ENCODE results near the gene RPTOR. TPM values are rescaled to one million over a fixed set of nuclear protein-coding genes. Genes with fewer than 3 reads are reported as not detected.

Gene RPTOR
- polyA plus RNA-seq, 1 of the 3 experiments (the other 2 are of a cell fraction): 14.9 TPM

- no peaks in the 10 kb centered on the region for H3K79me2 ChIP-seq (ENCODE audit: insufficient read depth)
- no peak overlapping the region for H2AFZ ChIP-seq (ENCODE audit: low read depth)
- H3K27me3 ChIP-seq (ENCODE audit: insufficient read depth): no peaks in the 10 kb centered on the region
- H3F3A ChIP-seq (replicated peaks; ENCODE audit: insufficient read depth): no peaks in the 10 kb centered on the region
- no peaks in the 10 kb centered on the region for H3K9me3 ChIP-seq
- no peaks in the 10 kb centered on the region for H4K20me1 ChIP-seq (ENCODE audit: insufficient read depth)
- DNase-seq: peak; percentile 27
- ChIA-PET CTCF (no interaction called here), POLR2A (no interaction called here)
- H3K4me3 ChIP-seq (ENCODE audit: low read depth in 2 of 2, low read length in 1 of 2): no peak overlapping the region
- no peak overlapping the region for H3K4me2 ChIP-seq
- no peak overlapping the region for H3K27ac ChIP-seq (ENCODE audit: low read depth in 2 of 2, low read length in 1 of 2)
- TF ChIP-seq YY1 (IDR thresholded peaks at IDR 0.05; ENCODE audit: low read depth): no peak
- H3K9me2 ChIP-seq: no peaks in the 10 kb centered on the region
- 98% methylated on average over 12 of the region's 16 CpGs for WGBS (ENCODE audit: low lambda C conversion rate)
- peaks cover 3 to 27% of the 10 kb centered on the region in 2 experiments for H3K36me3 ChIP-seq (replicated peaks in 1 of 2; ENCODE audit: control insufficient read depth in 1 of 2, insufficient read depth in 2 of 2, low read length in 1 of 2)
- no peak overlapping the region for H3K9ac ChIP-seq
- H3K4me1 ChIP-seq (ENCODE audit: control insufficient read depth in 1 of 2, insufficient read depth in 2 of 2, low read depth in 1 of 2, low read length in 1 of 2): no peaks in the 10 kb centered on the region
These were observed 407.7 kb downstream of the RPTOR start for GRCh38 chr17:80952291-80952690.

GRCh38 chr17:80953471-80954315 lies 409.1 kb downstream of the RPTOR start:
- DNase-seq: no peak
- WGBS (ENCODE audit: low lambda C conversion rate): 97% methylated on average over 17 of the region's 22 CpGs
- no peaks in the 10 kb centered on the region for H3K9me3 ChIP-seq
- H2AFZ ChIP-seq (ENCODE audit: low read depth): no peak overlapping the region
- H3K9ac ChIP-seq: no peak overlapping the region
- ChIA-PET CTCF (no interaction called here), POLR2A (no interaction called here)
- H3K9me2 ChIP-seq: no peaks in the 10 kb centered on the region
- no peak overlapping the region for H3K27ac ChIP-seq (ENCODE audit: low read depth in 2 of 2, low read length in 1 of 2)
- no peaks in the 10 kb centered on the region for H3K79me2 ChIP-seq (ENCODE audit: insufficient read depth)
- H3K27me3 ChIP-seq (ENCODE audit: insufficient read depth): no peaks in the 10 kb centered on the region
- H3K4me2 ChIP-seq: no peak overlapping the region
- H4K20me1 ChIP-seq (ENCODE audit: insufficient read depth): no peaks in the 10 kb centered on the region
- peaks cover 3 to 18% of the 10 kb centered on the region in 2 experiments for H3K36me3 ChIP-seq (replicated peaks in 1 of 2; ENCODE audit: control insufficient read depth in 1 of 2, insufficient read depth in 2 of 2, low read length in 1 of 2)
- H3K4me1 ChIP-seq (ENCODE audit: control insufficient read depth in 1 of 2, insufficient read depth in 2 of 2, low read depth in 1 of 2, low read length in 1 of 2): peaks cover 0 to 7% of the 10 kb centered on the region in 2 experiments; a peak in 1 of 4 replicates
- no peaks in the 10 kb centered on the region for H3F3A ChIP-seq (replicated peaks; ENCODE audit: insufficient read depth)
- TF ChIP-seq JUND (IDR thresholded peaks at IDR 0.05) (no peak), TCF12 (IDR thresholded peaks at IDR 0.05) (no peak), MXI1 (IDR thresholded peaks at IDR 0.05; ENCODE audit: low read depth, low read length) (no peak), FOXM1 (IDR thresholded peaks at IDR 0.05; ENCODE audit: low read depth) (no peak), NFIC (IDR thresholded peaks at IDR 0.05; ENCODE audit: borderline replicate concordance) (no peak), EP300 (IDR thresholded peaks at IDR 0.05; ENCODE audit: borderline replicate concordance in 1 of 2, low read depth in 1 of 2, low read length in 1 of 2) (no peak), POLR2AphosphoS5 (IDR thresholded peaks at IDR 0.05; ENCODE audit: low read depth, low read length) (no peak), GATA2 (CRISPR knock-in tag; IDR thresholded peaks at IDR 0.05) (no peak)
- TF ChIP-seq, protein P1, sequence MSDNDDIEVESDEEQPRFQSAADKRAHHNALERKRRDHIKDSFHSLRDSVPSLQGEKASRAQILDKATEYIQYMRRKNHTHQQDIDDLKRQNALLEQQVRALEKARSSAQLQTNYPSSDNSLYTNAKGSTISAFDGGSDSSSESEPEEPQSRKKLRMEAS (IDR thresholded peaks at IDR 0.05; ENCODE audit: low read depth): no peak
- no peak overlapping the region for H3K4me3 ChIP-seq (ENCODE audit: low read depth in 2 of 2, low read length in 1 of 2)

DNA sequence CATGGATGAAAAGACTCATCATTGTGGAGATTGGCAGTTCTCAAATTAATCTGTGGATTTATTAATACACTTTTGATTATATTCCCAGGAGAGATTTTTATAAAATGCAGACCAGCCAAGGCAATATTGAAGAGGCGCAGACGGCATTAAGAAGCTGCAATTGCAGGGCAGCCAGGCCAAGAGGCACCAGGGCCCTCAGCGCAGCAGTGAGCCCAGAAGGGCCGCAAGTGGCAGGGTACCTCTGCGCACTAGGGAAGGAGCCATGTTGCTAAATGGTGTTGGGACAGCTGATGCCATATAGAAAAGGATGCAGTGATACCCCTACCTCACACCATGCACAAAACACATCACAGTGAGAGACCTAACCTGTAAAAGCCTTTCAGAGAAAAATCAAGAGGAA lies 410.4 kb downstream of the RPTOR start:
- Histone ChIP-seq H2AFZ (ENCODE audit: low read depth) (no peak overlapping the region), H3F3A (replicated peaks; ENCODE audit: insufficient read depth) (no peaks in the 10 kb centered on the region), H3K27ac (ENCODE audit: low read depth in 2 of 2, low read length in 1 of 2) (no peak overlapping the region), H4K20me1 (ENCODE audit: insufficient read depth) (no peaks in the 10 kb centered on the region), H3K79me2 (ENCODE audit: insufficient read depth) (no peaks in the 10 kb centered on the region), H3K4me2 (no peak overlapping the region), H3K36me3 (replicated peaks in 1 of 2; ENCODE audit: control insufficient read depth in 1 of 2, insufficient read depth in 2 of 2, low read length in 1 of 2) (peaks cover 3 to 14% of the 10 kb centered on the region in 2 experiments), H3K9me2 (no peaks in the 10 kb centered on the region), H3K9me3 (no peaks in the 10 kb centered on the region), H3K4me1 (ENCODE audit: control insufficient read depth in 1 of 2, insufficient read depth in 2 of 2, low read depth in 1 of 2, low read length in 1 of 2) (peaks cover 0 to 21% of the 10 kb centered on the region in 2 experiments; a peak in 2 of 4 replicates), H3K9ac (no peak overlapping the region), H3K4me3 (ENCODE audit: low read depth in 2 of 2, low read length in 1 of 2) (no peak overlapping the region), H3K27me3 (ENCODE audit: insufficient read depth) (no peaks in the 10 kb centered on the region)
- TF ChIP-seq RAD21 (IDR thresholded peaks at IDR 0.05; ENCODE audit: low read length) (no peak), NRF1 (IDR thresholded peaks at IDR 0.05; ENCODE audit: low read depth, low read length) (no peak), RXRA (IDR thresholded peaks at IDR 0.05; ENCODE audit: borderline replicate concordance, low read depth) (no peak), SIN3A (IDR thresholded peaks at IDR 0.05; ENCODE audit: borderline replicate concordance, low read depth, low read length) (no peak), TEAD4 (IDR thresholded peaks at IDR 0.05; ENCODE audit: borderline replicate concordance, insufficient read depth) (no peak), ELF1 (IDR thresholded peaks at IDR 0.05) (no peak), SMC3 (IDR thresholded peaks at IDR 0.05; ENCODE audit: low read depth, low read length) (no peak), CHD2 (IDR thresholded peaks at IDR 0.05; ENCODE audit: low read length, partially characterized antibody) (no peak)
- TF ChIP-seq, protein P2, sequence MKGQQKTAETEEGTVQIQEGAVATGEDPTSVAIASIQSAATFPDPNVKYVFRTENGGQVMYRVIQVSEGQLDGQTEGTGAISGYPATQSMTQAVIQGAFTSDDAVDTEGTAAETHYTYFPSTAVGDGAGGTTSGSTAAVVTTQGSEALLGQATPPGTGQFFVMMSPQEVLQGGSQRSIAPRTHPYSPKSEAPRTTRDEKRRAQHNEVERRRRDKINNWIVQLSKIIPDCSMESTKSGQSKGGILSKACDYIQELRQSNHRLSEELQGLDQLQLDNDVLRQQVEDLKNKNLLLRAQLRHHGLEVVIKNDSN (IDR thresholded peaks at IDR 0.05; ENCODE audit: borderline replicate concordance, low read depth): no peak
- TF ChIP-seq, protein P3, sequence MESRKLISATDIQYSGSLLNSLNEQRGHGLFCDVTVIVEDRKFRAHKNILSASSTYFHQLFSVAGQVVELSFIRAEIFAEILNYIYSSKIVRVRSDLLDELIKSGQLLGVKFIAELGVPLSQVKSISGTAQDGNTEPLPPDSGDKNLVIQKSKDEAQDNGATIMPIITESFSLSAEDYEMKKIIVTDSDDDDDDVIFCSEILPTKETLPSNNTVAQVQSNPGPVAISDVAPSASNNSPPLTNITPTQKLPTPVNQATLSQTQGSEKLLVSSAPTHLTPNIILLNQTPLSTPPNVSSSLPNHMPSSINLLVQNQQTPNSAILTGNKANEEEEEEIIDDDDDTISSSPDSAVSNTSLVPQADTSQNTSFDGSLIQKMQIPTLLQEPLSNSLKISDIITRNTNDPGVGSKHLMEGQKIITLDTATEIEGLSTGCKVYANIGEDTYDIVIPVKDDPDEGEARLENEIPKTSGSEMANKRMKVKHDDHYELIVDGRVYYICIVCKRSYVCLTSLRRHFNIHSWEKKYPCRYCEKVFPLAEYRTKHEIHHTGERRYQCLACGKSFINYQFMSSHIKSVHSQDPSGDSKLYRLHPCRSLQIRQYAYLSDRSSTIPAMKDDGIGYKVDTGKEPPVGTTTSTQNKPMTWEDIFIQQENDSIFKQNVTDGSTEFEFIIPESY (IDR thresholded peaks at IDR 0.05; ENCODE audit: borderline replicate concordance, low read depth): no peak
- 96% methylated on average over 5 of the region's 5 CpGs for WGBS (ENCODE audit: low lambda C conversion rate)
- no peak for DNase-seq
- ChIA-PET CTCF (interaction anchor here (1.2 to 1.6 kb wide), 2 partner anchors 15 to 27 kb away, joined by 3 to 6 read pairs; no protein-coding TSS in a partner anchor), POLR2A (no interaction called here)
